IMR-90 (cell line): ENCODE measurements around the gene GIMAP5. TPM values are rescaled to one million over a fixed set of nuclear protein-coding genes. Genes with fewer than 3 reads are reported as not detected.
A peak's percentile ranks its signal among the peaks of the same experiment; 100 is the strongest.

Experiments used
- ATAC-seq: fragments of 200-7000 bp; cut with Tn5 transposase; 2 replicates; pipeline ENCODE4 v1.9.1; 2020; ENCODE audit warnings: low read depth, mild to moderate bottlenecking, moderate library complexity
- BruUV-seq: library from RNA; stranded (reverse); fragments of 400-500 nt; replicated peaks from 2 replicates; lab custom pipeline; 2021; lab: Mats Ljungman, UMichigan
- CTCF ChIA-PET: fragments of 300-600 bp; formaldehyde crosslinking; extraction: SDS; loops from one replicate; lab custom pipeline; 2021; ENCODE audit warnings: antibody characterized with exemption; lab: Yijun Ruan, JAX
- POLR2A ChIA-PET: fragments of 300-600 bp; sonication (Branson Sonifier 250); formaldehyde crosslinking; loops from one replicate; lab custom pipeline; 2022; ENCODE audit warnings: antibody characterized with exemption; ENCODE audit not compliant: unreplicated experiment; lab: Charles Lee
- DNase-seq: peaks from one replicate; pipeline ENCODE4 v3.0.0; 2013
- H2AFZ ChIP-seq: replicated peaks from 2 replicates; pipeline ENCODE3; 2013; ENCODE audit warnings: low read length, mild to moderate bottlenecking; ENCODE audit not compliant: poor library complexity
- H2AK5ac ChIP-seq: 2 replicates; pipeline ENCODE4 v1.6.1; 2013; ENCODE audit warnings: low read depth, low read length, inconsistent platforms
- H2AK9ac ChIP-seq: replicated peaks from 2 replicates; pipeline ENCODE3; 2013; ENCODE audit warnings: mild to moderate bottlenecking, low read depth, low read length, moderate library complexity; ENCODE audit not compliant: poor library complexity
- H2BK120ac ChIP-seq: 2 replicates; pipeline ENCODE4 v1.6.1; 2013; ENCODE audit warnings: low read depth, low read length, inconsistent platforms
- H2BK15ac ChIP-seq: 3 replicates; pipeline ENCODE4 v1.6.1; 2013; ENCODE audit warnings: low read depth, low read length, inconsistent platforms
- H2BK20ac ChIP-seq: 2 replicates; pipeline ENCODE4 v1.6.1; 2013; ENCODE audit warnings: low read depth, mild to moderate bottlenecking, inconsistent platforms, low read length, moderate library complexity
- H2BK5ac ChIP-seq: 2 replicates; pipeline ENCODE4 v1.6.1; 2013; ENCODE audit warnings: mild to moderate bottlenecking, low read depth, low read length, inconsistent platforms; ENCODE audit not compliant: poor library complexity, severe bottlenecking
- H3K14ac ChIP-seq: replicated peaks from 2 replicates; pipeline ENCODE4 v1.6.1; 2013; ENCODE audit warnings: low read depth, low read length, inconsistent platforms
- H3K18ac ChIP-seq: 2 replicates; pipeline ENCODE4 v1.6.1; 2013; ENCODE audit warnings: low read depth, low read length, control low read depth
- H3K23ac ChIP-seq: 2 replicates; pipeline ENCODE4 v1.6.1; 2013; ENCODE audit warnings: low read depth, low read length, inconsistent platforms
- H3K27ac ChIP-seq: 2 replicates; pipeline ENCODE4 v1.5.1; 2013; ENCODE audit warnings: mild to moderate bottlenecking, control low read depth, low read length; ENCODE audit not compliant: insufficient read depth
- H3K27me3 ChIP-seq: 2 replicates; pipeline ENCODE4 v1.6.1; 2013; ENCODE audit warnings: low read length; ENCODE audit not compliant: control insufficient read depth, insufficient read depth
- H3K36me3 ChIP-seq: 2 replicates; pipeline ENCODE4 v1.6.1; 2013; ENCODE audit warnings: low read length, mixed read lengths; ENCODE audit not compliant: control insufficient read depth, insufficient read depth
- H3K4ac ChIP-seq: 2 replicates; pipeline ENCODE4 v1.6.1; 2013; ENCODE audit warnings: low read depth, low read length, inconsistent platforms
- H3K4me1 ChIP-seq: 2 replicates; pipeline ENCODE4 v1.6.1; 2013; ENCODE audit warnings: low read length, mixed read lengths; ENCODE audit not compliant: control insufficient read depth, insufficient read depth
- H3K4me2 ChIP-seq: 2 replicates; pipeline ENCODE4 v1.6.1; 2013; ENCODE audit warnings: low read depth, mild to moderate bottlenecking, control low read depth, low read length, moderate library complexity
- H3K4me3 ChIP-seq: 2 replicates; pipeline ENCODE4 v1.5.1; 2013; ENCODE audit warnings: low read depth, mild to moderate bottlenecking, control low read depth, low read length, moderate library complexity; ENCODE audit not compliant: insufficient read depth
- H3K56ac ChIP-seq: 2 replicates; pipeline ENCODE4 v1.6.1; 2013; ENCODE audit warnings: low read length, inconsistent platforms; ENCODE audit not compliant: insufficient read depth; ENCODE audit errors: extremely low read depth
- H3K79me1 ChIP-seq, 2 experiments: 2 replicates each; pipeline ENCODE4 v1.6.1; 2013; ENCODE audit warnings: low read length in 2 of 2, inconsistent platforms in 1 of 2, low read depth in 1 of 2
- H3K9ac ChIP-seq: 2 replicates; pipeline ENCODE4 v1.6.1; 2013; ENCODE audit warnings: low read depth, low read length, control low read depth
- H3K9me1 ChIP-seq: 2 replicates; pipeline ENCODE4 v1.6.1; 2013; ENCODE audit warnings: low read length, inconsistent platforms; ENCODE audit not compliant: insufficient read depth
- H3K9me3 ChIP-seq: 2 replicates; pipeline ENCODE4 v1.6.1; 2013; ENCODE audit warnings: low read length; ENCODE audit not compliant: control insufficient read depth, insufficient read depth
- H4K20me1 ChIP-seq: 2 replicates; pipeline ENCODE4 v1.6.1; 2013; ENCODE audit warnings: low read length, inconsistent platforms; ENCODE audit not compliant: insufficient read depth
- H4K5ac ChIP-seq: 2 replicates; pipeline ENCODE4 v1.6.1; 2013; ENCODE audit warnings: mild to moderate bottlenecking, low read depth, low read length, control low read depth
- H4K8ac ChIP-seq, 2 experiments: 2 replicates each; pipeline ENCODE4 v1.6.1; 2013; ENCODE audit warnings: low read depth in 2 of 2, low read length in 2 of 2, control low read depth in 1 of 2, inconsistent platforms in 1 of 2
- H4K91ac ChIP-seq: 2 replicates; pipeline ENCODE4 v1.6.1; 2013; ENCODE audit warnings: low read depth, low read length, inconsistent platforms; ENCODE audit not compliant: insufficient read depth
- BHLHE40 ChIP-seq: fragments of 150-350 bp; IDR thresholded peaks from 2 replicates; pipeline ENCODE4 v1.6.1; 2016; ENCODE audit warnings: mild to moderate bottlenecking, low read depth, low read length
- CEBPB ChIP-seq: IDR thresholded peaks from 2 replicates; pipeline ENCODE4 v1.6.1; 2012; ENCODE audit warnings: low read depth, low read length, improper control_type of control experiment
- CHD1 ChIP-seq: IDR thresholded peaks from 2 replicates; pipeline ENCODE4 v1.6.1; 2012; ENCODE audit warnings: low read depth, low read length, improper control_type of control experiment
- FOS ChIP-seq: fragments of 150-350 bp; IDR thresholded peaks from 2 replicates; pipeline ENCODE4 v1.6.1; 2016; ENCODE audit warnings: low read depth, low read length
- MAZ ChIP-seq: IDR thresholded peaks from 2 replicates; pipeline ENCODE4 v1.6.1; 2012; ENCODE audit warnings: low read depth, mild to moderate bottlenecking, low read length, improper control_type of control experiment, moderate library complexity, borderline replicate concordance
- MXI1 ChIP-seq: IDR thresholded peaks from 2 replicates; pipeline ENCODE4 v1.6.1; 2012; ENCODE audit warnings: low read depth, mild to moderate bottlenecking, low read length, moderate library complexity, borderline replicate concordance
- NFE2L2 ChIP-seq: fragments of 150-350 bp; IDR thresholded peaks from 2 replicates; pipeline ENCODE4 v1.6.1; 2016; ENCODE audit warnings: low read depth, mild to moderate bottlenecking, low read length
- POLR2A ChIP-seq: IDR thresholded peaks from 2 replicates; pipeline ENCODE4 v1.6.1; 2012; ENCODE audit warnings: mild to moderate bottlenecking, low read depth, low read length
- RAD21 ChIP-seq: IDR thresholded peaks from 2 replicates; pipeline ENCODE4 v1.6.1; 2012; ENCODE audit warnings: low read length, improper control_type of control experiment
- RCOR1 ChIP-seq: IDR thresholded peaks from 2 replicates; pipeline ENCODE4 v1.6.1; 2012; ENCODE audit warnings: mild to moderate bottlenecking, low read length, improper control_type of control experiment; ENCODE audit not compliant: insufficient replicate concordance
- RFX5 ChIP-seq: IDR thresholded peaks from 2 replicates; pipeline ENCODE4 v1.8.0; 2012; ENCODE audit warnings: low read depth, mild to moderate bottlenecking, low read length, moderate library complexity
- SMC3 ChIP-seq: fragments of 150-350 bp; IDR thresholded peaks from 2 replicates; pipeline ENCODE4 v1.6.1; 2016; ENCODE audit warnings: low read depth, mild to moderate bottlenecking, antibody characterized with exemption, low read length, moderate library complexity
- USF2 ChIP-seq: fragments of 150-350 bp; IDR thresholded peaks from 2 replicates; pipeline ENCODE4 v1.6.1; 2017; ENCODE audit warnings: mild to moderate bottlenecking, antibody characterized with exemption, low read length, low read depth
- WGBS, 2 experiments: methylation state at CpG; one replicate each; pipeline versions ENCODE4 v1.1.5 to v1.1.7; 2013; ENCODE audit warnings: missing lambda C conversion rate in 2 of 2; ENCODE audit not compliant: insufficient read length in 1 of 2; ENCODE audit errors: extremely low coverage in 2 of 2; 5-methylcytosine and 5-hydroxymethylcytosine counted together
- dilution Hi-C: fragments of 300-500 bp; cut with HindIII; formaldehyde crosslinking; loops from one replicate; pipeline ENCODE4 v1.14.3; 2018; ENCODE audit warnings: low sequenced_read_pairs; ENCODE audit not compliant: unreplicated experiment
- in situ Hi-C: fragments of 300-500 bp; cut with MboI; formaldehyde crosslinking; loops from 3 replicates; pipeline ENCODE4 v1.14.3; 2019; ENCODE audit warnings: low sequenced_read_pairs, inconsistent platforms, mixed read lengths
- intact Hi-C: fragments of 100-400 bp; cut with micrococcal nuclease; formaldehyde crosslinking; loops from 2 replicates; pipeline ENCODE4 v1.10.0; 2022
- polyA plus RNA-seq, 3 experiments: library from polyadenylated mRNA; depleted of rRNA; stranded (reverse); fragments of >200 nt; gene quantifications; 2 replicates each; pipeline ENCODE4 v1.2.3, GENCODE V29; 2012; ENCODE audit warnings: low replicate concordance in 1 of 3
- total RNA-seq: library from RNA; depleted of rRNA; stranded (reverse); fragments of >200 nt; gene quantifications from 2 replicates; pipeline ENCODE4 v1.2.3, GENCODE V29; 2012
- TF ChIP-seq, protein P1 (sequence below): fragments of 150-350 bp; IDR thresholded peaks from 2 replicates; pipeline ENCODE4 v1.6.1; 2016; ENCODE audit warnings: low read depth, mild to moderate bottlenecking, low read length, moderate library complexity, borderline replicate concordance
- TF ChIP-seq, protein P2 (sequence below): conservative IDR thresholded peaks from 2 replicates; pipeline ENCODE4 v1.5.1; 2012; ENCODE audit warnings: mild to moderate bottlenecking, low read depth, low read length, improper control_type of control experiment

Gene GIMAP5
- total and polyA plus RNA-seq, 2 of the 4 experiments (the other 2 are of a cell fraction): not detected

GRCh38 chr7:150790416-150791075, 53.3 kb downstream of the GIMAP5 start:
- Histone ChIP-seq H3K9me1 (no peaks in the 10 kb centered on the region), H3K23ac (no peak overlapping the region), H2BK120ac (peak overlapping the region; percentile 43), H3K4me1 (peaks cover 21% of the 10 kb centered on the region; the same call in 1 of the 2 replicates), H2BK15ac (no peak overlapping the region; the same call in 2 of the 3 replicates), H3K9ac (no peak overlapping the region), H3K56ac (no peak overlapping the region), H3K36me3 (peaks cover 3% of the 10 kb centered on the region; the same call in 1 of the 2 replicates), H2BK20ac (no peak overlapping the region), H3K79me1 (no peaks in the 10 kb centered on the region), H3K18ac (no peak overlapping the region; the same call in 1 of the 2 replicates), H3K4ac (peak overlapping the region; percentile 37), H3K27ac (no peak overlapping the region), H4K8ac (no peak overlapping the region), H3K4me3 (no peak overlapping the region), H4K5ac (no peak overlapping the region), H3K14ac (no peak overlapping the region), H3K9me3 (no peaks in the 10 kb centered on the region), H2AFZ (no peak overlapping the region), H4K20me1 (no peaks in the 10 kb centered on the region), H2AK5ac (0 out of 2 replicates have a peak overlapping the region, but pooled peaks have one; percentile 3), H2AK9ac (no peak overlapping the region), H2BK5ac (no peak overlapping the region), H4K91ac (peak overlapping the region; percentile 32; the same call in 1 of the 2 replicates), H3K4me2 (no peak overlapping the region), H3K27me3 (no peaks in the 10 kb centered on the region)
- no CpG with 5 or more reads among the region's 9 CpGs for WGBS, 2 experiments
- BruUV-seq: no TSS peak
- ATAC-seq (no peak), DNase-seq (no peak)
- POLR2A ChIA-PET: no interaction called here
- intact Hi-C loops (no loop called here), dilution Hi-C loops (no loop called here), in situ Hi-C loops (loop anchor here (25.0 kb wide), 1 partner anchor 322 kb away; no protein-coding TSS in a partner anchor)
- CTCF ChIA-PET: no interaction called here
- TF ChIP-seq POLR2A (no peak), RAD21 (no peak), BHLHE40 (no peak), NFE2L2 (no peak), MAZ (no peak), RFX5 (no peak), CHD1 (no peak), SMC3 (no peak), MXI1 (no peak), CEBPB (no peak), USF2 (no peak), RCOR1 (no peak), FOS (no peak)
- TF ChIP-seq, protein P1, sequence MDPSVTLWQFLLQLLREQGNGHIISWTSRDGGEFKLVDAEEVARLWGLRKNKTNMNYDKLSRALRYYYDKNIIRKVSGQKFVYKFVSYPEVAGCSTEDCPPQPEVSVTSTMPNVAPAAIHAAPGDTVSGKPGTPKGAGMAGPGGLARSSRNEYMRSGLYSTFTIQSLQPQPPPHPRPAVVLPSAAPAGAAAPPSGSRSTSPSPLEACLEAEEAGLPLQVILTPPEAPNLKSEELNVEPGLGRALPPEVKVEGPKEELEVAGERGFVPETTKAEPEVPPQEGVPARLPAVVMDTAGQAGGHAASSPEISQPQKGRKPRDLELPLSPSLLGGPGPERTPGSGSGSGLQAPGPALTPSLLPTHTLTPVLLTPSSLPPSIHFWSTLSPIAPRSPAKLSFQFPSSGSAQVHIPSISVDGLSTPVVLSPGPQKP: no peak
- TF ChIP-seq, protein P2, sequence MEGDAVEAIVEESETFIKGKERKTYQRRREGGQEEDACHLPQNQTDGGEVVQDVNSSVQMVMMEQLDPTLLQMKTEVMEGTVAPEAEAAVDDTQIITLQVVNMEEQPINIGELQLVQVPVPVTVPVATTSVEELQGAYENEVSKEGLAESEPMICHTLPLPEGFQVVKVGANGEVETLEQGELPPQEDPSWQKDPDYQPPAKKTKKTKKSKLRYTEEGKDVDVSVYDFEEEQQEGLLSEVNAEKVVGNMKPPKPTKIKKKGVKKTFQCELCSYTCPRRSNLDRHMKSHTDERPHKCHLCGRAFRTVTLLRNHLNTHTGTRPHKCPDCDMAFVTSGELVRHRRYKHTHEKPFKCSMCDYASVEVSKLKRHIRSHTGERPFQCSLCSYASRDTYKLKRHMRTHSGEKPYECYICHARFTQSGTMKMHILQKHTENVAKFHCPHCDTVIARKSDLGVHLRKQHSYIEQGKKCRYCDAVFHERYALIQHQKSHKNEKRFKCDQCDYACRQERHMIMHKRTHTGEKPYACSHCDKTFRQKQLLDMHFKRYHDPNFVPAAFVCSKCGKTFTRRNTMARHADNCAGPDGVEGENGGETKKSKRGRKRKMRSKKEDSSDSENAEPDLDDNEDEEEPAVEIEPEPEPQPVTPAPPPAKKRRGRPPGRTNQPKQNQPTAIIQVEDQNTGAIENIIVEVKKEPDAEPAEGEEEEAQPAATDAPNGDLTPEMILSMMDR: no peak
